ENCODE results near the gene CELA3B. TPM values are rescaled to one million over a fixed set of nuclear protein-coding genes. Genes with fewer than 3 reads are reported as not detected.
"Not testable (repeated sequence)": the region's sequence is repeated elsewhere in the genome, so short reads cannot be mapped to it uniquely, and the experiment has no call there.

CELA3B gene
- total RNA-seq, 1 experiment from 2014 or later = not detected

- DNase-seq (ENCODE audit: low read depth) = no peak
- in situ Hi-C loops (cut with HindIII; ENCODE audit: low pct_unique_long_range_greater_than_20kb, low sequenced_read_pairs) = no loop called here
Observed at GRCh38 chr1:22026924-22027289, 50.1 kb downstream of the CELA3B start.

- no peak for DNase-seq (ENCODE audit: low read depth)
- in situ Hi-C loops (cut with HindIII; ENCODE audit: low pct_unique_long_range_greater_than_20kb, low sequenced_read_pairs) = no loop called here
Observed at GRCh38 chr1:22030057-22030456, 53.2 kb downstream of the CELA3B start.

GRCh38 chr1:22030473-22030872, 53.7 kb downstream of the CELA3B start:
- in situ Hi-C loops (cut with HindIII; ENCODE audit: low pct_unique_long_range_greater_than_20kb, low sequenced_read_pairs) = no loop called here
- no peak for DNase-seq (ENCODE audit: low read depth)

- DNase-seq (ENCODE audit: low read depth) = no peak
- in situ Hi-C loops (cut with HindIII; ENCODE audit: low pct_unique_long_range_greater_than_20kb, low sequenced_read_pairs) = no loop called here
Observed at GRCh38 chr1:22031214-22031962, 54.6 kb downstream of the CELA3B start.

GRCh38 chr1:22034834-22035233, 58.0 kb downstream of the CELA3B start:
- in situ Hi-C loops (cut with HindIII; ENCODE audit: low pct_unique_long_range_greater_than_20kb, low sequenced_read_pairs) = not testable (repeated sequence)

GRCh38 chr1:22037520-22037919, 60.7 kb downstream of the CELA3B start:
- in situ Hi-C loops (cut with HindIII; ENCODE audit: low pct_unique_long_range_greater_than_20kb, low sequenced_read_pairs) = no loop called here
- no peak for DNase-seq (ENCODE audit: low read depth)

More at GRCh38 chr1:22034834-22035233, 58.0 kb downstream of the CELA3B start:
- not testable (repeated sequence) for DNase-seq (ENCODE audit: low read depth)

- in situ Hi-C loops (cut with HindIII; ENCODE audit: low pct_unique_long_range_greater_than_20kb, low sequenced_read_pairs) = no loop called here
- DNase-seq (ENCODE audit: low read depth) = no peak
Observed at GRCh38 chr1:22038036-22038435, 61.2 kb downstream of the CELA3B start.

Other genes with a start within 250 kb of the CELA3B start
- 12.5 and 19.3 TPM in 2 replicates for gene USP48, start 193.9 kb upstream of the CELA3B start, total RNA-seq (2014; rRNA removed; shearing (Covaris generic); ENCODE audit: low replicate concordance)
- gene LDLRAD2, start 164.8 kb upstream of the CELA3B start, total RNA-seq (2014; rRNA removed; shearing (Covaris generic); ENCODE audit: low replicate concordance) = not detected in 2 replicates
- 80.2 and 93.0 TPM in 2 replicates for gene HSPG2, start 39.7 kb upstream of the CELA3B start, total RNA-seq (2014; rRNA removed; shearing (Covaris generic); ENCODE audit: low replicate concordance)
- gene CELA3A, start 24.6 kb downstream of the CELA3B start, total RNA-seq (2014; rRNA removed; shearing (Covaris generic); ENCODE audit: low replicate concordance) = not detected in 2 replicates
- gene CDC42, start 75.7 kb downstream of the CELA3B start, total RNA-seq (2014; rRNA removed; shearing (Covaris generic); ENCODE audit: low replicate concordance) = 318 and 331 TPM in 2 replicates
- 0.20 TPM in 1 of 2 replicates, not detected in the other for gene WNT4, start 166.1 kb downstream of the CELA3B start, total RNA-seq (2014; rRNA removed; shearing (Covaris generic); ENCODE audit: low replicate concordance)

All from Caki2 (cell line).